GM21717 (cell line): ENCODE data around the gene LRRC32.
A peak's percentile ranks its signal among the peaks of the same experiment; 100 is the strongest.
"Not testable (repeated sequence)": the region's sequence is repeated elsewhere in the genome, so short reads cannot be mapped to it uniquely, and the experiment has no call there.

Source experiments
- ATAC-seq: cut with Tn5 transposase; IDR thresholded peaks from one replicate; pipeline ENCODE4 v1.9.1; 2021; ENCODE audit warnings: mild to moderate bottlenecking, moderate library complexity; ENCODE audit not compliant: unreplicated experiment

Gene LRRC32

GRCh38 chr11:76653674-76654284, 16.8 kb downstream of the LRRC32 start:
- ATAC-seq, result no peak

- no peak for ATAC-seq
Observed at GRCh38 chr11:76653012-76653673, 17.4 kb downstream of the LRRC32 start.

GRCh38 chr11:76649851-76650372, 20.6 kb downstream of the LRRC32 start:
- no peak for ATAC-seq

- ATAC-seq, result no peak
Observed at GRCh38 chr11:76649011-76649410, 21.5 kb downstream of the LRRC32 start.

- ATAC-seq, result no peak
Observed at GRCh38 chr11:76648061-76648460, 22.5 kb downstream of the LRRC32 start.

GRCh38 chr11:76646882-76647534, 23.5 kb downstream of the LRRC32 start:
- no peak for ATAC-seq

- no peak for ATAC-seq
Observed at GRCh38 chr11:76644591-76644990, 26.0 kb downstream of the LRRC32 start.

GRCh38 chr11:76643711-76644110, 26.8 kb downstream of the LRRC32 start:
- ATAC-seq, result not testable (repeated sequence)

GRCh38 chr11:76642341-76642740, 28.2 kb downstream of the LRRC32 start:
- ATAC-seq, result no peak

- no peak for ATAC-seq
Observed at GRCh38 chr11:76641905-76642304, 28.6 kb downstream of the LRRC32 start.

GRCh38 chr11:76640501-76640900, 30.0 kb downstream of the LRRC32 start:
- no peak for ATAC-seq

- no peak for ATAC-seq
Observed at GRCh38 chr11:76639621-76640020, 30.9 kb downstream of the LRRC32 start.

GRCh38 chr11:76638270-76639197, 32.0 kb downstream of the LRRC32 start:
- no peak for ATAC-seq

GRCh38 chr11:76637491-76638269, 32.9 kb downstream of the LRRC32 start:
- peak; percentile 78 for ATAC-seq

- ATAC-seq, result no peak
Observed at GRCh38 chr11:76636826-76637460, 33.6 kb downstream of the LRRC32 start.

- no peak for ATAC-seq
Observed at GRCh38 chr11:76635991-76636738, 34.4 kb downstream of the LRRC32 start.

- no peak for ATAC-seq
Observed at GRCh38 chr11:76634886-76635285, 35.7 kb downstream of the LRRC32 start.

GRCh38 chr11:76632492-76632891, 38.1 kb downstream of the LRRC32 start:
- no peak for ATAC-seq
